SK-N-SH treated with all-trans-retinoic acid at 6 μM for 48 hours (cell line): ENCODE results near the gene MYO3B.

Source experiments
- ATAC-seq: fragments of 200-7000 bp; cut with Tn5 transposase; 3 replicates; pipeline ENCODE4 v1.9.1; 2020; ENCODE audit warnings: mild to moderate bottlenecking, moderate library complexity
- ARNTL ChIP-seq: fragments of 450-650 bp; formaldehyde crosslinking; IDR thresholded peaks from 2 replicates; pipeline ENCODE4 v1.5.0; 2020; ENCODE audit warnings: low read depth, mild to moderate bottlenecking, moderate library complexity, borderline replicate concordance
- BACH2 ChIP-seq: fragments of 250-450 bp; sonication (Bioruptor Pico); IDR thresholded peaks from 2 replicates; pipeline ENCODE4 v1.9.0; 2021; ENCODE audit warnings: mild to moderate bottlenecking, borderline replicate concordance
- CSDC2 ChIP-seq: fragments of 250-450 bp; sonication (Bioruptor Pico); IDR thresholded peaks from 2 replicates; pipeline ENCODE4 v1.5.0; 2020; ENCODE audit warnings: mild to moderate bottlenecking, moderate library complexity
- ESRRG ChIP-seq: fragments of 250-450 bp; sonication (Bioruptor Pico); IDR thresholded peaks from 2 replicates; pipeline ENCODE4 v1.6.1; 2021; ENCODE audit warnings: mild to moderate bottlenecking
- GLIS3 ChIP-seq: fragments of 250-450 bp; sonication (Bioruptor Pico); IDR thresholded peaks from 2 replicates; pipeline ENCODE4 v1.5.0; 2020; ENCODE audit warnings: mild to moderate bottlenecking, moderate library complexity
- ISL1 ChIP-seq: fragments of 250-450 bp; sonication (Bioruptor Pico); IDR thresholded peaks from 2 replicates; pipeline ENCODE4 v2.1.2; 2022; ENCODE audit warnings: mild to moderate bottlenecking, moderate library complexity
- OSR1 ChIP-seq: fragments of 250-450 bp; sonication (Bioruptor Pico); IDR thresholded peaks from 2 replicates; pipeline ENCODE4 v1.8.0; 2022; ENCODE audit warnings: moderate library complexity, mild to moderate bottlenecking, inconsistent platforms
- PPARA ChIP-seq: fragments of 250-450 bp; sonication (Bioruptor Pico); IDR thresholded peaks from 2 replicates; pipeline ENCODE4 v1.5.0; 2020; ENCODE audit warnings: mild to moderate bottlenecking, borderline replicate concordance
- RARB ChIP-seq: fragments of 250-450 bp; sonication (Bioruptor Pico); IDR thresholded peaks from 2 replicates; pipeline ENCODE4 v1.8.0; 2021; ENCODE audit warnings: mild to moderate bottlenecking, moderate library complexity
- SNAI2 ChIP-seq: fragments of 250-450 bp; sonication (Bioruptor Pico); IDR thresholded peaks from 2 replicates; pipeline ENCODE4 v1.5.0; 2020; ENCODE audit warnings: mild to moderate bottlenecking, moderate library complexity
- TCF4 ChIP-seq: fragments of 250-450 bp; sonication (Bioruptor Pico); IDR thresholded peaks from 2 replicates; pipeline ENCODE4 v1.8.0; 2021; ENCODE audit warnings: mild to moderate bottlenecking, moderate library complexity, borderline replicate concordance
- TOX ChIP-seq: fragments of 250-450 bp; sonication (Bioruptor Pico); IDR thresholded peaks from 2 replicates; pipeline ENCODE4 v1.8.0; 2021; ENCODE audit warnings: mild to moderate bottlenecking, moderate library complexity, borderline replicate concordance
- ZC3H10 ChIP-seq: fragments of 250-450 bp; sonication (Bioruptor Pico); IDR thresholded peaks from 2 replicates; pipeline ENCODE4 v1.5.1; 2021; ENCODE audit warnings: mild to moderate bottlenecking, moderate library complexity
- ZFP3 ChIP-seq: fragments of 250-450 bp; sonication (Bioruptor Pico); IDR thresholded peaks from 2 replicates; pipeline ENCODE4 v1.5.0; 2020; ENCODE audit warnings: mild to moderate bottlenecking, moderate library complexity
- ZNF565 ChIP-seq: fragments of 450-650 bp; formaldehyde crosslinking; conservative IDR thresholded peaks from 2 replicates; pipeline ENCODE4 v1.5.0; 2020; ENCODE audit warnings: low read depth, mild to moderate bottlenecking, moderate library complexity
- ZNF70 ChIP-seq: fragments of 450-650 bp; formaldehyde crosslinking; IDR thresholded peaks from 2 replicates; pipeline ENCODE4 v1.5.0; 2020; ENCODE audit warnings: mild to moderate bottlenecking, moderate library complexity
- ZNF8 ChIP-seq: fragments of 450-650 bp; formaldehyde crosslinking; IDR thresholded peaks from 2 replicates; pipeline ENCODE4 v1.5.0; 2020; ENCODE audit warnings: mild to moderate bottlenecking, moderate library complexity
- TF ChIP-seq, protein P1 (sequence below): fragments of 250-450 bp; sonication (Bioruptor Pico); IDR thresholded peaks from 2 replicates; pipeline ENCODE4 v1.5.0; 2020; ENCODE audit warnings: mild to moderate bottlenecking, moderate library complexity
- TF ChIP-seq, protein P2 (sequence below): fragments of 250-450 bp; sonication (Bioruptor Pico); IDR thresholded peaks from 2 replicates; pipeline ENCODE4 v1.8.0; 2020; ENCODE audit warnings: mild to moderate bottlenecking, moderate library complexity, borderline replicate concordance
- TF ChIP-seq, protein P3 (sequence below): fragments of 250-450 bp; sonication (Bioruptor Pico); IDR thresholded peaks from 2 replicates; pipeline ENCODE4 v1.5.1; 2021; ENCODE audit warnings: mild to moderate bottlenecking, moderate library complexity

The MYO3B gene

DNA sequence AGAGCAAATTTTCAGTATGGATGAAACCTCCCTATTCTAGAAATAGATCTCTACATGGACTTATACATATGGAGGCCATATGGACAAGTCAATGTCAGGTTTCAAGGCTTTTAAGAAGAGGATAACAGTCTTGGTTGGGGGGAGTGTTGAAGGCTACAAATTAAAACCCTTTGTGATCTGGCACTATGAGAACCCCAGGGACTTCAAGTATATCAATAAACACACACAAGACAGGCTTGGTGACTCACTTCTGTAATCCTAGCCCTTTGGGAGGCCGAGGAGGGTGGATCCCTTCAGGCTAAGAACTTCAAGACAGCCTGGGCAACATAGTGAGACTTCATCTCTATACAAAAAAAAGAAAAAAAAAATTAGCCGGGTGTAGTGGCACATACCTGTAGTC, 410.0 kb downstream of the MYO3B start:
- TF ChIP-seq, protein P1, sequence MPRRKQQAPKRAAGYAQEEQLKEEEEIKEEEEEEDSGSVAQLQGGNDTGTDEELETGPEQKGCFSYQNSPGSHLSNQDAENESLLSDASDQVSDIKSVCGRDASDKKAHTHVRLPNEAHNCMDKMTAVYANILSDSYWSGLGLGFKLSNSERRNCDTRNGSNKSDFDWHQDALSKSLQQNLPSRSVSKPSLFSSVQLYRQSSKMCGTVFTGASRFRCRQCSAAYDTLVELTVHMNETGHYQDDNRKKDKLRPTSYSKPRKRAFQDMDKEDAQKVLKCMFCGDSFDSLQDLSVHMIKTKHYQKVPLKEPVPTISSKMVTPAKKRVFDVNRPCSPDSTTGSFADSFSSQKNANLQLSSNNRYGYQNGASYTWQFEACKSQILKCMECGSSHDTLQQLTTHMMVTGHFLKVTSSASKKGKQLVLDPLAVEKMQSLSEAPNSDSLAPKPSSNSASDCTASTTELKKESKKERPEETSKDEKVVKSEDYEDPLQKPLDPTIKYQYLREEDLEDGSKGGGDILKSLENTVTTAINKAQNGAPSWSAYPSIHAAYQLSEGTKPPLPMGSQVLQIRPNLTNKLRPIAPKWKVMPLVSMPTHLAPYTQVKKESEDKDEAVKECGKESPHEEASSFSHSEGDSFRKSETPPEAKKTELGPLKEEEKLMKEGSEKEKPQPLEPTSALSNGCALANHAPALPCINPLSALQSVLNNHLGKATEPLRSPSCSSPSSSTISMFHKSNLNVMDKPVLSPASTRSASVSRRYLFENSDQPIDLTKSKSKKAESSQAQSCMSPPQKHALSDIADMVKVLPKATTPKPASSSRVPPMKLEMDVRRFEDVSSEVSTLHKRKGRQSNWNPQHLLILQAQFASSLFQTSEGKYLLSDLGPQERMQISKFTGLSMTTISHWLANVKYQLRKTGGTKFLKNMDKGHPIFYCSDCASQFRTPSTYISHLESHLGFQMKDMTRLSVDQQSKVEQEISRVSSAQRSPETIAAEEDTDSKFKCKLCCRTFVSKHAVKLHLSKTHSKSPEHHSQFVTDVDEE (CRISPR knock-in tag): no peak
- TF ChIP-seq TCF4 (CRISPR knock-in tag) (no peak), ZC3H10 (CRISPR knock-in tag) (no peak), BACH2 (CRISPR knock-in tag) (no peak), OSR1 (no peak), ZNF8 (CRISPR knock-in tag) (no peak), ZNF70 (CRISPR knock-in tag) (no peak), TOX (CRISPR knock-in tag) (no peak), ISL1 (no peak)
- TF ChIP-seq, protein P2, sequence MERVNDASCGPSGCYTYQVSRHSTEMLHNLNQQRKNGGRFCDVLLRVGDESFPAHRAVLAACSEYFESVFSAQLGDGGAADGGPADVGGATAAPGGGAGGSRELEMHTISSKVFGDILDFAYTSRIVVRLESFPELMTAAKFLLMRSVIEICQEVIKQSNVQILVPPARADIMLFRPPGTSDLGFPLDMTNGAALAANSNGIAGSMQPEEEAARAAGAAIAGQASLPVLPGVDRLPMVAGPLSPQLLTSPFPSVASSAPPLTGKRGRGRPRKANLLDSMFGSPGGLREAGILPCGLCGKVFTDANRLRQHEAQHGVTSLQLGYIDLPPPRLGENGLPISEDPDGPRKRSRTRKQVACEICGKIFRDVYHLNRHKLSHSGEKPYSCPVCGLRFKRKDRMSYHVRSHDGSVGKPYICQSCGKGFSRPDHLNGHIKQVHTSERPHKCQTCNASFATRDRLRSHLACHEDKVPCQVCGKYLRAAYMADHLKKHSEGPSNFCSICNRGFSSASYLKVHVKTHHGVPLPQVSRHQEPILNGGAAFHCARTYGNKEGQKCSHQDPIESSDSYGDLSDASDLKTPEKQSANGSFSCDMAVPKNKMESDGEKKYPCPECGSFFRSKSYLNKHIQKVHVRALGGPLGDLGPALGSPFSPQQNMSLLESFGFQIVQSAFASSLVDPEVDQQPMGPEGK (CRISPR knock-in tag): no peak
- no peak for ATAC-seq

DNA sequence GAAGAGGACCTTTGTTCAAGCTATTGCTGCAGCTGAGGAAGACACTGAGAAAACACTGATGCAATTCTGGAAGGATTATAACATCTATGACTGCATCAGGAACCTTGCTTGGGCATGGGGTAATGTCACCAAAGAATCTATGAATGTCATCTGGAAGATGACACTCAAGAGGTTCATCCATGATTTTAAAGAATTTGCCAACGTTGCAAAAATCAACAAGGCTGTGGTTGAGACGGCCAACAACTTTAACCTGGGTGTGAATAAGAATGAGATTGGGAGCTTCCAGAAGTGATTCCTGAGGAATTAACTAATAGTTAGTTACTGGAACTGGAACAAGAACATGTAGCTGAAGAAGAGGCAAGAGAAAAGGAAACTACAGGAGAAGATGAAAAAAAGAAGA, 410.8 kb downstream of the MYO3B start:
- no peak for TF ChIP-seq ESRRG (CRISPR knock-in tag)
- TF ChIP-seq, protein P1 (CRISPR knock-in tag): no peak
- TF ChIP-seq SNAI2 (CRISPR knock-in tag): no peak
- TF ChIP-seq CSDC2 (CRISPR knock-in tag): no peak
- ATAC-seq: no peak

DNA sequence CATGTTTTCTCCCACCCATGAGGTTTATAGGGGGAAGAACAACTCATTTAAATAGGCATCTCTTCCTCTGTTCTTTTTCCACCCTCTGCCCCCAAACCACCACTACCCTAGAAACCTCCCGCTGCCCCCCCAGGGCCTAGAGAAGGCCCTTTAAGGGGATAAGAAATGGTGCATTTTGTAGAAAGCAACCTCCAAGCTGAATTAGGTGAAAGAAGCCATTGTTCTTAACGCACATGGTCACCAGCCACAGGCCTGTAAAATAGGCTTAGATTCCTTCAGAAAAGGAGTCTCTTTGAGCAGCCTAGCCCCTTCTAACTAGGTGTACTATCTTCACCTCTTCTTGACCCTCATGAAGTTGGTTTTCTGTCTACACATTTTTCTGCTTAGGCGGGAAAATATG, 418.6 kb downstream of the MYO3B start:
- TF ChIP-seq ZC3H10 (CRISPR knock-in tag) (no peak), RARB (CRISPR knock-in tag) (no peak), ZNF565 (CRISPR knock-in tag) (no peak)
- ATAC-seq: no peak

DNA sequence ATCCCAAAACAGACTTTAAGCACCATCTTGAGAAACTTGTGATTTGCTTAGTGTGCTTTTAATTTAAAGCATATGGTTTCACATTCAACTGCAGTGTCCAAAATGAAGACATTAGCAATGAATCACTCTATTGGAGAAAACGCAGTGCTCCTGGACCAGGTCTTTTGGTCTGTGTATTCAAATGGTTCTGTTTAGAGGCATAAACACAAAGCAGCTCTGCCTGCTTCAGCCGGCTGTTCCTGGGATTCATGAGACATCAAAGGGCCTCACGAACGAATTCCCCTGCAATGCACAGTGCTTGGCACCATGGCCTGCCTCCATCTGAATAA, 420.1 kb downstream of the MYO3B start:
- ATAC-seq: no peak
- TF ChIP-seq, protein P3, sequence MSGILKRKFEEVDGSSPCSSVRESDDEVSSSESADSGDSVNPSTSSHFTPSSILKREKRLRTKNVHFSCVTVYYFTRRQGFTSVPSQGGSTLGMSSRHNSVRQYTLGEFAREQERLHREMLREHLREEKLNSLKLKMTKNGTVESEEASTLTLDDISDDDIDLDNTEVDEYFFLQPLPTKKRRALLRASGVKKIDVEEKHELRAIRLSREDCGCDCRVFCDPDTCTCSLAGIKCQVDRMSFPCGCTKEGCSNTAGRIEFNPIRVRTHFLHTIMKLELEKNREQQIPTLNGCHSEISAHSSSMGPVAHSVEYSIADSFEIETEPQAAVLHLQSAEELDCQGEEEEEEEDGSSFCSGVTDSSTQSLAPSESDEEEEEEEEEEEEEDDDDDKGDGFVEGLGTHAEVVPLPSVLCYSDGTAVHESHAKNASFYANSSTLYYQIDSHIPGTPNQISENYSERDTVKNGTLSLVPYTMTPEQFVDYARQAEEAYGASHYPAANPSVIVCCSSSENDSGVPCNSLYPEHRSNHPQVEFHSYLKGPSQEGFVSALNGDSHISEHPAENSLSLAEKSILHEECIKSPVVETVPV (CRISPR knock-in tag): no peak
- TF ChIP-seq PPARA: no peak
- TF ChIP-seq, protein P1 (CRISPR knock-in tag): no peak
- TF ChIP-seq RARB (CRISPR knock-in tag): no peak
- TF ChIP-seq ZFP3 (CRISPR knock-in tag): no peak
- TF ChIP-seq ESRRG (CRISPR knock-in tag): no peak
- no peak for TF ChIP-seq GLIS3
- TF ChIP-seq ARNTL: no peak
- TF ChIP-seq CSDC2 (CRISPR knock-in tag): no peak
